ENCODE results near the gene COLEC12. TPM values are rescaled to one million over a fixed set of nuclear protein-coding genes. Genes with fewer than 3 reads are reported as not detected.
"Not testable (repeated sequence)": the region's sequence is repeated elsewhere in the genome, so short reads cannot be mapped to it uniquely, and the experiment has no call there.

COLEC12 gene
- polyA plus RNA-seq, 3 donors, result 0.21 to 0.47 (median 0.35) TPM

DNA sequence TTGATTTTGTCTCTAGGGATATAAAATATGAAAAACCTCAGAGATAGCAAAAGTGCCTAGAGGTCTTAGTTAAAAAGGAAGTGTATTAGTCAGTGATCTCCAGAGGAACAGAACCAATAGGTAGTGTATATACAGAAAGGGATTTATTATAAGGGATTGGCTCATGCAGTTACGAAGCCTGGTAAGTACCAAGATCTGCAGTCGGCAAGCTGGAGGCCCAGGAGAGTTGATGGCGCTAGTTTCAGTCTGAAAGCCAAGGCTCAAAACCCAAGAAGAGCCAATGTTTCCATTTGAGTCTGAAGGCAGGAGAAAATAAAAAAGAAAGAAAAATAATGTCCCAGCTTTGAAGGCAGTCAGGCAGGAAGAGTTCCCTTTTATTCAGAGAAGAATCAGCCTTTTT is 93.3 kb downstream of the COLEC12 start:
- Mint-ChIP-seq H3K36me3 (peaks cover 2 to 20% of the 10 kb centered on the region in 2 donors), H3K4me3 (no peak overlapping the region), H3K9me3 (peaks cover 10 to 34% (median 26%) of the 10 kb centered on the region in 7 donors), H3K4me1 (peaks cover 35% of the 10 kb centered on the region), H3K27ac (no peak overlapping the region), H3K27me3 (ENCODE audit: low read depth in 3 of 3) (no peaks in the 10 kb centered on the region)
- Histone ChIP-seq H3K9ac (ENCODE audit: insufficient read depth, low read length, poor library complexity, severe bottlenecking) (no peak overlapping the region), H3K4me2 (replicated peaks; ENCODE audit: extremely low read depth, low read length, poor library complexity, severe bottlenecking) (no peak overlapping the region), H3K36me3 (replicated peaks in 1 of 2; ENCODE audit: control insufficient read depth in 1 of 2, insufficient read depth in 2 of 2, low read length in 2 of 2) (no peaks in the 10 kb centered on the region), H3K27me3 (ENCODE audit: control insufficient read depth in 2 of 2, insufficient read depth in 2 of 2, low read length in 2 of 2) (no peaks in the 10 kb centered on the region), H3K4me1 (ENCODE audit: control insufficient read depth in 1 of 2, insufficient read depth in 2 of 2, low read length in 2 of 2) (peaks cover 18 to 27% of the 10 kb centered on the region in 2 donors), H3K27ac (ENCODE audit: low read depth in 1 of 2, low read length in 2 of 2) (no peak overlapping the region), H3K9me3 (replicated peaks in 1 of 2; ENCODE audit: control insufficient read depth in 1 of 2, insufficient read depth in 1 of 2, low read length in 2 of 2) (peaks cover 3 to 15% of the 10 kb centered on the region in 2 donors), H4K20me1 (ENCODE audit: insufficient read depth, low read length) (no peaks in the 10 kb centered on the region), H3K79me2 (ENCODE audit: insufficient read depth, low read length) (no peaks in the 10 kb centered on the region), H3K4me3 (replicated peaks in 1 of 3; ENCODE audit: low read depth in 2 of 3, low read length in 3 of 3) (no peak overlapping the region), H2AFZ (ENCODE audit: insufficient read depth, low read depth, low read length, poor library complexity, severe bottlenecking) (no peak overlapping the region)
- TF ChIP-seq, protein P1, sequence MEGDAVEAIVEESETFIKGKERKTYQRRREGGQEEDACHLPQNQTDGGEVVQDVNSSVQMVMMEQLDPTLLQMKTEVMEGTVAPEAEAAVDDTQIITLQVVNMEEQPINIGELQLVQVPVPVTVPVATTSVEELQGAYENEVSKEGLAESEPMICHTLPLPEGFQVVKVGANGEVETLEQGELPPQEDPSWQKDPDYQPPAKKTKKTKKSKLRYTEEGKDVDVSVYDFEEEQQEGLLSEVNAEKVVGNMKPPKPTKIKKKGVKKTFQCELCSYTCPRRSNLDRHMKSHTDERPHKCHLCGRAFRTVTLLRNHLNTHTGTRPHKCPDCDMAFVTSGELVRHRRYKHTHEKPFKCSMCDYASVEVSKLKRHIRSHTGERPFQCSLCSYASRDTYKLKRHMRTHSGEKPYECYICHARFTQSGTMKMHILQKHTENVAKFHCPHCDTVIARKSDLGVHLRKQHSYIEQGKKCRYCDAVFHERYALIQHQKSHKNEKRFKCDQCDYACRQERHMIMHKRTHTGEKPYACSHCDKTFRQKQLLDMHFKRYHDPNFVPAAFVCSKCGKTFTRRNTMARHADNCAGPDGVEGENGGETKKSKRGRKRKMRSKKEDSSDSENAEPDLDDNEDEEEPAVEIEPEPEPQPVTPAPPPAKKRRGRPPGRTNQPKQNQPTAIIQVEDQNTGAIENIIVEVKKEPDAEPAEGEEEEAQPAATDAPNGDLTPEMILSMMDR (IDR thresholded peaks at IDR 0.05), result no peak
- intact Hi-C loops (cut with micrococcal nuclease), result no loop called here
- WGBS (ENCODE audit: insufficient coverage), result 100% methylated on average over 3 of the region's 3 CpGs
- no peak for DNase-seq

DNA sequence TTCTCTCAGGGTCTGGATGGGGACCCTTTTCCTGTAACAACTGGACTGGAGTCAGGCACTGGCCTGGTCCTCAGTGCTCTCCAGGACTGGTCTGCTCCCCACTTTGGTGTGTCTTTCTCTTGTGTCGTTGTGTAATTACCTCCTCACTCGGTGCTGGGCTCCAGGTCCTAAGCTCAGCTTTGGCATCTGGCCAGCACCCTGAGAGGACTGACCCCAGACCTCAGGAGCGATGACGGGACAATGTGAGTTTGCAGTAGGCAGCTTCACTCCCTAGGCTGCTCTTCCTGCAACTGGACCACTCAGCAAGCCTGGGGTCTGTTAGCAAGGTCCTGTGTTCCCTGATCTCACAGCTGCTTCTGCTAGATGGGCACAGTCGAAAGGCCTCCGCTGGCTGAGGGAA is 93.8 kb downstream of the COLEC12 start:
- no peak for DNase-seq
- Histone ChIP-seq H4K20me1 (ENCODE audit: insufficient read depth, low read length) (no peaks in the 10 kb centered on the region), H3K4me3 (replicated peaks in 1 of 3; ENCODE audit: low read depth in 2 of 3, low read length in 3 of 3) (no peak overlapping the region), H3K4me2 (replicated peaks; ENCODE audit: extremely low read depth, low read length, poor library complexity, severe bottlenecking) (no peak overlapping the region), H3K9ac (ENCODE audit: insufficient read depth, low read length, poor library complexity, severe bottlenecking) (no peak overlapping the region), H3K27ac (ENCODE audit: low read depth in 1 of 2, low read length in 2 of 2) (no peak overlapping the region), H3K27me3 (ENCODE audit: control insufficient read depth in 2 of 2, insufficient read depth in 2 of 2, low read length in 2 of 2) (no peaks in the 10 kb centered on the region), H3K4me1 (ENCODE audit: control insufficient read depth in 1 of 2, insufficient read depth in 2 of 2, low read length in 2 of 2) (peaks cover 21 to 32% of the 10 kb centered on the region in 2 donors), H3K9me3 (replicated peaks in 1 of 2; ENCODE audit: control insufficient read depth in 1 of 2, insufficient read depth in 1 of 2, low read length in 2 of 2) (peaks cover 3 to 19% of the 10 kb centered on the region in 2 donors), H3K36me3 (replicated peaks in 1 of 2; ENCODE audit: control insufficient read depth in 1 of 2, insufficient read depth in 2 of 2, low read length in 2 of 2) (no peaks in the 10 kb centered on the region), H2AFZ (ENCODE audit: insufficient read depth, low read depth, low read length, poor library complexity, severe bottlenecking) (no peak overlapping the region), H3K79me2 (ENCODE audit: insufficient read depth, low read length) (no peaks in the 10 kb centered on the region)
- peak overlapping the region in 1 of 7 donors; percentile 8 for H3K27ac Mint-ChIP-seq
- whole genome bisulfite sequencing (ENCODE audit: insufficient coverage), result 93% methylated on average over 4 of the region's 6 CpGs
- TF ChIP-seq, protein P1 (IDR thresholded peaks at IDR 0.05), result no peak
- H3K9me3 Mint-ChIP-seq, result peaks cover 7 to 33% (median 25%) of the 10 kb centered on the region in 7 donors
- H3K36me3 Mint-ChIP-seq, result peaks cover 6 to 20% of the 10 kb centered on the region in 2 donors
- intact Hi-C loops (cut with micrococcal nuclease), result no loop called here
- H3K4me3 Mint-ChIP-seq, result no peak overlapping the region
- H3K27me3 Mint-ChIP-seq (ENCODE audit: low read depth in 3 of 3), result peaks cover 0 to 2% (median 0%) of the 10 kb centered on the region in 3 donors
- H3K4me1 Mint-ChIP-seq, result peaks cover 39% of the 10 kb centered on the region

DNA sequence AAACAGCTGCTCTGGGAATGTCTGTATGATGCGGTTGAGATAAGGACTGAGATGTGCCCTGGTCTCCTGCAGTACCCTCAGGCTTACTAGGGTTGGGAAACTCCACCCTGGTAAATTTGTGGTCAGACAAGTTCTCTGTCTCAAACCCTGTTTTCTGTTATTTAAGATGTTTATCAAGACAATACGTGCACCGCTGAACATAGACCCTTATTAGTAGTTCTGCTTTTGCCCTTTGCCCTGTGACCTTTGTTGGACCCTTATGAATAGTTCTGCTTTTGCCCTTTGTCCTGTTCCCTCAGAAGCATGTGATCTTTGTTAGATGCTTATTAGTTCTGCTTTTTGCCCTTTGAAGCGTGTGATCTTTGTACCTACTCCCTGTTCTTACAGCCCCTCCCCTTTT is 95.5 kb downstream of the COLEC12 start:
- H2AFZ ChIP-seq (ENCODE audit: insufficient read depth, low read depth, low read length, poor library complexity, severe bottlenecking); H3K4me3 ChIP-seq (replicated peaks in 1 of 3; ENCODE audit: low read depth in 2 of 3, low read length in 3 of 3); H3K4me2 ChIP-seq (replicated peaks; ENCODE audit: extremely low read depth, low read length, poor library complexity, severe bottlenecking); H3K79me2 ChIP-seq (ENCODE audit: insufficient read depth, low read length); H3K27me3 Mint-ChIP-seq (ENCODE audit: low read depth in 3 of 3); H3K36me3 ChIP-seq (replicated peaks in 1 of 2; ENCODE audit: control insufficient read depth in 1 of 2, insufficient read depth in 2 of 2, low read length in 2 of 2); H3K27me3 ChIP-seq (ENCODE audit: control insufficient read depth in 2 of 2, insufficient read depth in 2 of 2, low read length in 2 of 2); H4K20me1 ChIP-seq (ENCODE audit: insufficient read depth, low read length); H3K4me3 Mint-ChIP-seq; intact Hi-C loops (cut with micrococcal nuclease); H3K9ac ChIP-seq (ENCODE audit: insufficient read depth, low read length, poor library complexity, severe bottlenecking); H3K27ac ChIP-seq (ENCODE audit: low read depth in 1 of 2, low read length in 2 of 2): not testable (repeated sequence)
- peaks cover 52% of the 10 kb centered on the region for H3K4me1 Mint-ChIP-seq
- peak; percentile 38 to 63 (median 50) for DNase-seq
- H3K27ac Mint-ChIP-seq, result peak overlapping the region; percentile 72 to 94 (median 88)
- H3K36me3 Mint-ChIP-seq, result peaks cover 7 to 16% of the 10 kb centered on the region in 2 donors
- H3K4me1 ChIP-seq (ENCODE audit: control insufficient read depth in 1 of 2, insufficient read depth in 2 of 2, low read length in 2 of 2), result peaks cover 38 to 46% of the 10 kb centered on the region in 2 donors
- whole genome bisulfite sequencing (ENCODE audit: insufficient coverage), result 0% methylated on average over 3 of the region's 4 CpGs
- peaks cover 3 to 19% of the 10 kb centered on the region in 2 donors for H3K9me3 ChIP-seq (replicated peaks in 1 of 2; ENCODE audit: control insufficient read depth in 1 of 2, insufficient read depth in 1 of 2, low read length in 2 of 2)
- peaks cover 5 to 29% (median 22%) of the 10 kb centered on the region in 7 donors for H3K9me3 Mint-ChIP-seq

All from CD14-positive monocyte (primary cell).